HG03558 (cell line): ENCODE data around the gene ST8SIA2.

ENCODE experiments used
- ATAC-seq: cut with Tn5 transposase; IDR thresholded peaks from one replicate; pipeline ENCODE4 v1.9.1; 2021; ENCODE audit warnings: moderate number of reproducible peaks; ENCODE audit not compliant: unreplicated experiment; ENCODE audit errors: extremely low read depth

ST8SIA2 gene

DNA sequence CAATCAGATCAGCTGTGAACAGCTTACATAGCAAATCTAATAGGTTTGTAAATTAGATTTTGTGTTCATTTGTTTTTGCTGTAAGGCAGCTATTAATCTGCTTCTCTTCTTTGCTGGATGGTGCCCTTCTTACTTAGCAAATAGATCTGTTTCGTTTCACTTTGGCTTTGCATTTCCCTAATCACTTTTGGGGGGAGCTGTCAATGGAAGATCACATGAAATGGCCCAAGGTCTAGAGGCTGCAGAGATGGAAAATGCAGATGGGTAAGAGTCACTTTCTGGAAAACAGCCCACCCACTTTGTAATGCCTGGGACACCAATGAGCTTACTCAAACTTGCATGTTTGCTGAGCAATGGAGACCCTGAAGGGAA lies 36.4 kb downstream of the ST8SIA2 start:
- no peak for ATAC-seq

DNA sequence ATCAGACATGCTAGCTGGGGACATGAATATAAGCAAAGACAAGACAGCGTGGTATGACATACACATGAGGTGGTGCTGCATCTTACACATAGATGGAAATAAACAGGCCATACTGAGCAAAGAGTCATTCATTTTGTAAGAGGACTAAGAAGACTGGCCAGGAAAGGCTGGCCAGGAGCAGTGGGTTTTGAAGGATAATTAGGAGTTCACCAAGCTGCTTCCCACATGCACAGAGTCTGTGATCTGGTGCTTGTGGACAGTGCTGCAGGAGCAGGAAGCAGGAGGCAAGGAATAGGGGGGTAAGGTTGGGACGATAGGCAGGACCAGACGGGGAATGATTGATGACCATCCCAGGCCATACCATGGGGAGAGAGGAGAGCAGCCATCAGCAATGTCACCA lies 41.5 kb downstream of the ST8SIA2 start:
- no peak for ATAC-seq

DNA sequence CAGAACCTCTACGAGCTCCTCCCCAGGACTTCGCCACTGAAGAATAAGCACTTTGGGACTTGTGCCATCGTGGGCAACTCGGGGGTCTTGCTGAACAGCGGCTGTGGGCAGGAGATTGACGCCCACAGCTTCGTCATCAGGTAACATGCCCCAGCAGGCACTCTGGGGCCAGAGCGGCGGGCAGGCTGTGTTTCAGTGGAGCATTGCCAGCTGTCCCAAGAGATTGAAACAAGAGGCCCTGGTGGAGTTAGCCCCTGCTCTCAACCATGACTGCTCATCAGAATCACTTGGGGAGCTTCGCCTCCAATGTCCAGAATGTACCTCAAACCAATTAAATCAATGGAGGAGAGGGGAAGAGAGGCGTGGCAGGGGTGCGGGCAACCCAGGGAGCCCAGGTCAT lies 44.8 kb downstream of the ST8SIA2 start:
- no peak for ATAC-seq

DNA sequence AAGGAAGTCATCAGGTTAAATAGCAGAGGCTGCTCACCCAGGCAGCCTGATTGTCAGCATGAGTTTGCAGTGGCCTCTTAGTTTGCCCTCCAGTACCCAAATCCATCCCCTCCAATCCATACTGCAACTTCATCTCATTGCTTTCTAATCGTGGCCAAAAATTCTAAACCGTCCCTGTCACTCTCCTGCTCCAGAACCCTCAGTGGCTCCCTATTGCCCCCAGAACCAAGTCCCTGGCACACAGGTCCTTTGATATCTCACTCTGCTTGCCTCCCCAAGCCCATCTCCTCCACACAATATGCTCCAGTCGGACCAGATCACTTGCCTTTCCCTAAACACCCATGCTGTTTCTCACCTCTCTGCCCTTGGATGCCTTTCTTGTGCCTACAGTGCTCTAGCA lies 49.7 kb downstream of the ST8SIA2 start:
- ATAC-seq = no peak

DNA sequence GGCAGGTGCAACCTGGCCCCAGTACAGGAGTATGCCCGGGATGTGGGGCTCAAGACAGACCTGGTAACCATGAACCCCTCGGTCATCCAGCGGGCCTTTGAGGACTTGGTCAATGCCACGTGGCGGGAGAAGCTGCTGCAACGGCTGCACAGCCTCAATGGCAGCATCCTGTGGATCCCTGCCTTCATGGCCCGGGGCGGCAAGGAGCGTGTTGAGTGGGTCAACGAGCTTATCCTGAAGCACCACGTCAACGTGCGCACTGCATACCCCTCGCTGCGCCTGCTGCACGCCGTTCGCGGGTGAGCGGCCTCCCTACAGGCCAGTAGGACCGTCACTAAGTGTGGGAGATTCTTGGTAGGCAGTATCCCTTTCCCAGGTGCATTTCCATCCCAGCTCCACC lies 51.0 kb downstream of the ST8SIA2 start:
- no peak for ATAC-seq

DNA sequence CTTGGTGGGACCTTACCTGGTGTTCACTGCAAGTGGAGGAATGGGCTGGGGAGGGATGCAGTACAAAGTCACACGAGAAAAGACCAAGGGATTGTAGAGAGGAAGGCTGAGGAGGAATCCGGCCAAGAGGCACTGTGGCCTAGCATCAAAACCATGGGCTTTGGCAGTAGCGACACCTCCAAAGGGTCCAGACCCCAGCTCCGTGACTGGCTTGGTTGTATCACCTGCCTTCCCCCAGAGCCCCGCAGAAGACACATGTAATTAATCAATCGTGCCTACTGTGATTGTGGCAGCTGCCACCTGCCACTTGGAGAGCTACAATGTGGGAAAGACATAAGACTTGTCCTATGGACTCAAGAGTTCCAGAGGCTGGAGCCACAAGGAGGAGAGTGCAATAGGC lies 54.7 kb downstream of the ST8SIA2 start:
- no peak for ATAC-seq

DNA sequence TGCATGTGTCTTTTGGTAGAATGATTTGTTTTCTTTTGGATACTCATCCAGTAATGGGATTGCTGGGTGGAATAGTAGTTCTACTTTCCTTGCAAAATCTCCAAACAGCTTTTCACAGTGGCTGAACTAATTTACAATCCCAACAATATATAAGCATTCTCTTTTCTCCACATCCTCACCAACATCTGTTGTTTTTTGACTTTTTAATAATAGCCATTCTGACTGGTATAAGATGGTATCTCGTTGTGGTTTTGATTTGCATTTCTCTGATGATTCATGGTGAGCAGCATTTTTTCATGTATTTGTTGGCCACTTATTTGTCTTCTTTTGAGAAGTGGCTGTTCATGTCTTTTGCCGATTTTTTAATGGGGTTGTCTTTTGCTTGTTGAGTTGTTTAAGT lies 55.8 kb downstream of the ST8SIA2 start:
- no peak for ATAC-seq

DNA sequence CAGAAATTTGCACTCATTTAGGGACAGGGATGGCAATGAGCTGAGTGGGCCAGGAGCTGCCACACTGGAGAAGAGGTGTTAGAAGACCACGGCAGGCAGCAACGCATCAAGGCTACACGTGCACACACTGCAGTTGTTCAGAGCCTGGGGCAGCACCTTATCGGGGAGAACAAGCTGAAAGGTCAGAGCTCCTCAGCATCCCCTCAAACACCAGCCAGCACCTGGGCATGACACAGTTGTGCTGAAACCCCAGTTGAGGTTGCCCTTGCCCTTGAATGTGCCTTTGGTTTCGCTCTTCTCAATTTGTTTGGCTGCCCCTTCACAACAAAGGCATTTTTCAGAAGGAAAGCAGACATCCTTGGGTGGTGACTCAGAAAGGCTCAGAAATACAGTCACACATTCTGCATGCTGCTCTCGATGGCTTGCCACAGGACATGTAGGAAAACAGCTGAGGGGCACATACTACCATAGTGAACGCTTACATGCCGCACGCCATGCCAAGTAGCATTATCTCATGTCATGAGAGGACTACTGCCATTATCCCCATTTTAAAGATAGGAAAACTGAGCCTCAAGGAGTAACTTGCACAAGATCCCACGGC lies 57.6 kb downstream of the ST8SIA2 start:
- ATAC-seq = no peak

DNA sequence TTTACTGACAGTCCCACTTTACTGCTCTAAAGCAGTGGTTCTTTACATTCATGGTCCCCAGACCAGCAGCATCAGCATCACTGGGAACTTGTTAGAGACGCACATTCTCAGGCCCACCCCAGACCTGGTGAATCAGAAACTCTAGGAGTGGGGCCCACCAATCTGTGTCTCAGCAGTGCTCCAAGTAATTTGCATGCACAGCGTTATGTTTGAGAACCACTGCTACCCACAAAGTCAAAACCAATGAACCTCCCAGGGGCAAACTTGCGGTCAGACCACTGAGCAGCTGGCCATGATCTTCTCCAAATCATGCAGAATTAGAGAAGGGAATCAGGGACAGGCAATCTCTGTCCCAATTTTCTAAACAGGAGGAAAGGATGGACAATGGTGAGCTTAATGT lies 58.5 kb downstream of the ST8SIA2 start:
- no peak for ATAC-seq

DNA sequence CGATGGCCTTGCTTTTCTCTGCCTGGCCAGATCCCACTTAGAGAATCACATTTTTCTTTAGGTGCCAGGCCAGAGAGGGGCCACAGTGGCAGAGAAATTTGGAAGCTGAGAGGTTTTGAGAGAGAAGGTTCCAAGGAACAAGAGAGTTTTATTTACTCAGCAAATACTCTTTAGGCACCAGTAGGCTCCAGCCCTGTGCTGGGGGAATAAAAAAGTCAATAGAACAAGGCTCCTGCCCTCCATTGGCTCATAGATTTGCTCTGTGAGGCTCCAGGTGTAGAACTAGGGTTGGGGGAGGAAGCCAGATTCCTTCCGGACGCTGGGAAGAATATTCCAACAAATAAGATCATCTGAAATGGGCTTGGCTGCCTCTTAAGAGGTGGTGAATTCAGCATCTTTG lies 59.9 kb downstream of the ST8SIA2 start:
- no peak for ATAC-seq

DNA sequence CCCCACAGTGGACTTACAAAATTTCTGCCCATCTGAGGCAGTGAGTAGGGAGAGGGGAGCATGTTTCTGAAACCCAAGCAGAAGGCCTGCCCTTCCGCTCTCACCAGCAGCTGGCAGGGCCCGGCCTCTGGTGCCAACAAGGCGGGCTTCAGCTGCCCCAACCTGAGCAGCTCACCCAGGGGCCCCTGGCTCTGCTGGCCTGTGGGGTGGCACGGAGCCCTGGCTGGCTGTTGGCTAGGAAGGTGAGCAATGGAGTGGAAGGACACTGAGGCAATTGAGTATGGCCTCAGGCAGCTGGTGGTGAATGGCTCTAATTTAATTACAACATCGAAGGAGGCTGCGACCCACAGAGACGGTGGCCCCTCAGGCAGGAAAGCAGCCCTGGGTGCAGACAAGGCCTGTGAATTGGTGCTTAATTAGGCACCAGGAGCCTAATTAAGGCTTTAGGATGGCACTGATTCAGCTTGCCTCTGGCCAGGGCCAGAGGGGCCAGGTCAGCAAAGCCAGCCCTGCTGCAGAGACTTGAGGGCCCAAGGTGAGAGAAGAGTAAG lies 60.9 kb downstream of the ST8SIA2 start:
- ATAC-seq = no peak

DNA sequence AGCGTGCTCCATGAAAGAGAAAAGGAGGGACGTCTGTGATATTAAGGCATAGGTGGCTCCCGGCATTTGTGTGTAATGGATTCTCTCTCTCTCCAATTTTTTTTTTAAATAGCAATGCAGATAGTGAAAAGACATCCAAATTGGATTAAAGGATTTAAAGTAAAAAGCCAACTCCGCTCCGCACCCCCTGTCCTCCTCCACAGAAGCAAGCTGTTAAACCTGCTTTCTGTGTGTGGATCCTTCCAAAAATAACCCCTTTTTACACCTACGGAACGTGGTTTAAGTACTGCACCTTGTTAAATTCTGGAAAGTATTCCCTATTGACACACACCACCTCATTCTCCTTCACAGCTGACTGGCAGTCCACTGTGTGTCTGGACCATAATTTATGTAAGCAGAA lies 61.6 kb downstream of the ST8SIA2 start:
- ATAC-seq = no peak

DNA sequence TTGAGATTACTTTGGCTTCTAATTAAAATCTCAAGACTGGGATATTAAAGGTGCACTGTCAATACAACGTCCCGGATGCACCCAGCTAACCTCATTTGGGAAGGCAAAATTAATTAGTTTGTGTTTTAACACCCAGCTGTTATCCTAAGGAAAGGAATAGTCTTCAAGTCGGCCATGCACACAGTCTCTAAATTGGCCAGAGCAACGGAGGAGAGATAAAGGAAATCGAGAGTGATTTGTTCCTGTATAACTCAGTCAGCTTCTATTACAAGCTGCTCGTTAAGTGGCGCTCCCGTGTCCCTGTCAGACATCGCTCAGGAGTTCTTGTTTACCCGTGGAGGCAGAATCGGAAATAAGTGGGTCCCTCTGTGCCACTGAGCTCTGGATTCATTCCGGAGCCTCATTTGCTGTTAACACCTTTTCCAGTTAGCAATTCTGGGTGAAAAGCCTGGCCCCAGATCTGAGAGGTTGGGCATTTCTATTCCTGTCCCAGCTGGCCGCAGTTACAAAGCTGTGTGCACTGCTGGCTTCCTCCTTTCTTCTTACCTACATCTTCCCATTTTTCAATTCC lies 63.9 kb downstream of the ST8SIA2 start:
- ATAC-seq = no peak

DNA sequence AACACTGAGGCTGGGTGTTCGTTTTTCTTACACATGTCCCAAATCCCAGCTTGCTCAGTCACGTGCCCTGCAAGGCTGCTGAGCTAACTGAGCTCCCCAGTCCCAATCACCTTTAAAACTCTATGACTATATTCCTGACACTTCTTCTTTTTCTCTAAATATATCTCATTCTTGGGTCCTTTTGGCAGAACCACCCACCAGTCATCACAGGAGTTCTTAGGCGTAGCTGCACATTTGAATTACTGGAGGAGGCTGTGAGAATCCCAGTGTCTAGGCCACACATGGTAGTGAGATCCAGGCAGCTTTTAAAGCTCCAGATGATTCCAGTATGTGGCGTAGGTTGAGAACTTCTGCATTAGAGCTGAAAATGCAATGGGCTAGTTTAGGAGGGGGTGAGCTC lies 66.3 kb downstream of the ST8SIA2 start:
- no peak for ATAC-seq

DNA sequence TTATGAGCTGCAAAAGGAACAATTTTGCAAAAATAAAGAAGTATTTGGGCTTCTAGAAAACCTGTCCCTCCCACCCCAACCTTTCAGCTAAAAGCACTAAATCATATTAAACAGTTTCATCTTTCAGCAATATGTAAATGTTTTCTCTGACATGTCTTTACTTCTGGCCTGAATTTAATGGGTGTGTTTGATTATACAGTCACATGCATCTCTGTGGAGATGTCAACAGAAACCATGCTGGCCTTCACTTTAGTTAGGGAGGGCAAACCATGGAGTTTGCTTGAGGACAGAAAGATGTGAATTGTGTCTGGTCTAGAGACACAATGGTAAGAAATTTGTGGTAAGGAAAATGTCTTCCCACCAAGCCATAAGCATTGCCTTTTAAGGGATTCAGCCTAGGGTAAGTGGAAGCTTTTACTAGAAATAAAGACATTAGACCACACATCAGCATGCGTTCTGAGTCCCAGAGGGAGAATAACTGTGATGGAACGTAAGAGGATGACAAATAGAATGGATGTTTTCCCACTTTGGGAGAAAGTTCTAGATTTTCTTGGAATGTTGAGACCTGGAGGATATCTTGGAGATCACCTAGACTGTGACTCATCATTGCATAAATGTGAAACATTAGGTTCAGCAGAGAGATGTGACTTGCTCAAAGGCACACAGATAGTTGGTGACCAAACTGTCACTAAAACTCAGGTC lies 68.9 kb downstream of the ST8SIA2 start:
- no peak for ATAC-seq

DNA sequence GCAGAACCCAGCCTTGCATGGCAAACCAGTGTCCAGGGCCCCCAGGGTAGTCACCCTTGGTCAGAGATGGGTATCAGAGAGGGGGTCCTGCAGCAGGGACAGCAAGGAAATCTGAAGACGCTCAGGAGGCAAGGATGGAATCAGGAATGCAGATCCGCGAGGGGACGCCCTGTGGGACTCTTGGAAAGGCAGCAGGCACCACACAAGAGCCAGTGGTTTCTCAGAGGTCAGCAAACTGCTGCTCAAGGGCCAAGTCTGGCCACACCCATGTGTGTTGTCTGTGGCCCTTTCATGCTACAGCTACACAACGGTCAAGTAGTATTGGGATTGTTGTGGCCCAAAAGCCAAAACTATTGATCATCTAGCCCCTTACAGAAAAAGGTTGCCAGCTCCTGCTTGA lies 69.7 kb downstream of the ST8SIA2 start:
- no peak for ATAC-seq

DNA sequence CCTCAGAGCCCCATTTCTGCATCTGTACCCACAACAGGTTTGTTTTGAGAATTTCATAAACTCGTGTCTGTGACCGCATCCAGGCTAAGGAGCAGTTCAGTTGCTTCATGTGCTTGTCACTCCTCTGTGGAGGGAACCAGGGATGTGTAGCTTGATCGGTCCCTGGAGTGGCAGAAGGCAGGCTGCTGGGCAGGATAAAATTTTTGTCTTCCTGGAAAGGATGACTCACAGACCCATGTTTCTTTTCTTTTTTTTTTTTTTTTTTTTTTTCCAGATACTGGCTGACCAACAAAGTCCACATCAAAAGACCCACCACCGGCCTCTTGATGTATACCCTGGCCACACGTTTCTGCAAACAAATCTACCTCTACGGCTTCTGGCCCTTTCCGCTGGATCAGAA lies 70.1 kb downstream of the ST8SIA2 start:
- ATAC-seq = no peak

DNA sequence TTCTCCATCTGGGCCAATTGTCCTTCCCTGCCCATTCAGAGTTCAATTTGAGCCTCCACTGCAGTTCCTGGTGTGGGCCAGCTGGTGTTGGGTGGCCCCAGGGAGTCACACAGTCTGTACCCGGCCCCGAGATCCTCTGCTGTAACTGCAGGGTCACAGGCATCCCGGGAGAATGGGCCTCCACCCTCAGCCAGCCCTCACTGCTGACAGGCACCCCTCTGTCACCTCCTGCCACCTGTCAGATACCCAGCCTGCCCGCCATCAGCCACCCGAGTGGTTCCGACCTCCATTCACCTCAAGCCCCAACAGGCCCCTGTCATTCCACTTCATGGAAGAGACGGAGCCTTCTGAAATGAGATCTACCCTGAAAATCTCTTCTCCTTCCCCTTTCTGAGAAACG lies 73.2 kb downstream of the ST8SIA2 start:
- ATAC-seq = no peak

DNA sequence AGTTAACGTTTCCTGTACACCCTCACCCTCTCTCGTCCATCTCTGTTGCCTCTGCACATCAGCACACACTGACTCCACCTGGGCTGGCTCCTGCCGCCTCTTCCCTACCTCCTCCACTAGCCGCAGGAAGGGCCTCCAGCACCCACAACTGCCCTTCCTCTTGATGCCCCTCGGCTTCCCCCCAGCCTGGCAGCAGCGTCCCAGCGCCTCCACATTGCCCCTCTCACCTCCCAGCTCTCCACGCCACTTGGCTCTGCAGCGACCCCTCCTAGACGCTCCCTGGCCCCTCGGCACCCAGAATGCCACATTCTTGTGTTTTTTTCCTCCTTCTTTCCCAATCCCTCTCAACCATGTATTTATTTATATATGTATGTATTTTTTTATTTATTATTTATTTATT lies 73.6 kb downstream of the ST8SIA2 start:
- ATAC-seq = no peak

DNA sequence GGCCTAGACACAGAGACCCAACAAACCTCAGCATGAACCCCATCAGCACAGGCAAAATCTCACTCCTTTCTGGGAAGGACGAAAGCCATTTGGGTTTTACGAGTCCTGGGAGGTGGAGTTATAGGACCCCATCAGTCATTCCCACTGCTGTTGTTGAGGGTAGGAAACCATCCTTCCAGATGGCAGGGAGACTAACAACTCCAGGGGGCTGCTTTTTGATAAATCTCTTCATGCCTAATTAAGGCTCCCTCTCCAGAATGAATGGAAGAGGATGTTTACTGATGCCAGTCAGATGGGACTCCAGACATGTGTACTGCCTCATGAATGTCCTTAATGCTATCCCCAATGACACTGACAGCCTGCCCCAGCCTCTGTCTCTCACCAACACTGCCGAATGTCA lies 75.3 kb downstream of the ST8SIA2 start:
- ATAC-seq = no peak

DNA sequence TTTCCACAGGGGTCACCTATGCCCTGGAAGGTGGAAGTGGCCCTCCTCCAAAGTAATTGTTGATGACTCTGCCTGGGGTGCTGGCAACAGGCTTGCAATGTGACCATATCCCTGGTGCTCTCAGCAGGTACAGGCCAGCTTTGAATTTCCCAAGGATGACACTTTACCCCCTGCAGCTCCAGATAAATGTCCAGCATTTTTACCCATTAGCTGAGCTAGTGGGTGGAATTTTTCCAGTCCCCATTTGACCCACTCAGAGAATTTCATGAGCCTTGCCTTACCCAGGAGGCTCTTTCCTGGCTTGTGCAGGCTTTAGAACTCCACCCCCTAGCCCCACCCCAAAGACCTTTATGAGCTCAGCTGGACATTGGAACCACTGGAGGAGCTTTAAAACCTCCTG lies 77.6 kb downstream of the ST8SIA2 start:
- no peak for ATAC-seq

DNA sequence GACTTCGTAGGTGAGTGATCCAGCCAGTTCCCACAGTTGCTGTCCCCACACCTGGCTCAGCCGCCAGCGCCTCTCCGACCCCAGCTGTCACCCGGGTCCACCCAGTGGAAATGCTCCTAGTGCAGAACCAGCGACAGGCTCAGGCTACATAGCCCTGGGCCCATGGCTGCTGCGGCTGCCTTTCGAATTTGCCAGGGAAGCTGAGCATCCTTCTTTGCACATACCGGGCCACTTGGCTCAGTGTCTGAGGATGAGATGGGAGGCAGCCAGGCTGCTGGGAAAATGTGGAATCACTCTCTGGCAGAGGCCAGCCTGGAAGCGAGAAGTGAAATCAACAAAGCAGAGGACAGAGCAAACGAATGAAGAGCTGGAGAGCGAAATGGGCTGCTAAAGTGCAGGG lies 80.1 kb downstream of the ST8SIA2 start:
- no peak for ATAC-seq
